ENCODE results near the gene WNT3. TPM values are rescaled to one million over a fixed set of nuclear protein-coding genes. Genes with fewer than 3 reads are reported as not detected.

WNT3 gene
- total and polyA plus RNA-seq, 2 experiments from 2014 or later = 6.1 to 7.3 TPM

DNA sequence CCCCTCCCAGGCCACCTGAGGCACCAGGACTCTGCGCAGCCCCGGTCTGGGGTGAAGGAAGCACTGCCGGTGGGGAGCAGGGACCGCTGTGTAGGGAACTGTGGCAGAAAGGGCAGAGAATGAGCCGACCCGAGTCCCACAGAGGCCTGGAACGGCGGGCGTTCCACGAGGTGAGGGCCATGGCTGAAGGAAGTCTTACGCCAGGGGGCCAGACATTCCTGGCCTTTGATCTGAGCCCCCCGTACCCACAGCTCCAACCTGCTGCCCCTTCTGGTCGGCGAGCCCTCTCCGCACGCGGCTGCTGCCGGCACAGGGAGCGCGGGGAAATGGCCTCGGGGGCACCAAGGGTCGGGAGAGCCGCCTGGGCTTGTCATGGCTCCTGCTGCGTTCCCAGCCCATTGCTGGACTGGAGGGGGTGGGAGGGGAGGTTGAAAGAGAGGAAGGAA lies 1.4 kb upstream of the WNT3 start:
- no peaks in the 10 kb centered on the region for H3K79me2 ChIP-seq
- no peaks in the 10 kb centered on the region for H3K9me3 ChIP-seq (ENCODE audit: low read depth)
- no peaks in the 10 kb centered on the region for H3K36me3 ChIP-seq (replicated peaks; ENCODE audit: insufficient read depth, low read depth)
- TF ChIP-seq, protein P1, sequence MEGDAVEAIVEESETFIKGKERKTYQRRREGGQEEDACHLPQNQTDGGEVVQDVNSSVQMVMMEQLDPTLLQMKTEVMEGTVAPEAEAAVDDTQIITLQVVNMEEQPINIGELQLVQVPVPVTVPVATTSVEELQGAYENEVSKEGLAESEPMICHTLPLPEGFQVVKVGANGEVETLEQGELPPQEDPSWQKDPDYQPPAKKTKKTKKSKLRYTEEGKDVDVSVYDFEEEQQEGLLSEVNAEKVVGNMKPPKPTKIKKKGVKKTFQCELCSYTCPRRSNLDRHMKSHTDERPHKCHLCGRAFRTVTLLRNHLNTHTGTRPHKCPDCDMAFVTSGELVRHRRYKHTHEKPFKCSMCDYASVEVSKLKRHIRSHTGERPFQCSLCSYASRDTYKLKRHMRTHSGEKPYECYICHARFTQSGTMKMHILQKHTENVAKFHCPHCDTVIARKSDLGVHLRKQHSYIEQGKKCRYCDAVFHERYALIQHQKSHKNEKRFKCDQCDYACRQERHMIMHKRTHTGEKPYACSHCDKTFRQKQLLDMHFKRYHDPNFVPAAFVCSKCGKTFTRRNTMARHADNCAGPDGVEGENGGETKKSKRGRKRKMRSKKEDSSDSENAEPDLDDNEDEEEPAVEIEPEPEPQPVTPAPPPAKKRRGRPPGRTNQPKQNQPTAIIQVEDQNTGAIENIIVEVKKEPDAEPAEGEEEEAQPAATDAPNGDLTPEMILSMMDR (IDR thresholded peaks at IDR 0.05; ENCODE audit: poor library complexity) = no peak
- TF ChIP-seq EZH2 (IDR thresholded peaks at IDR 0.05; ENCODE audit: borderline replicate concordance) (no peak), EZH2phosphoT487 (IDR thresholded peaks at IDR 0.05; ENCODE audit: low read depth, severe bottlenecking, unreplicated experiment) (no peak)
- 28% methylated on average over 23 of the region's 24 CpGs for WGBS (ENCODE audit: low lambda C conversion rate, missing lambda C conversion rate)
- H3K4me1 ChIP-seq (ENCODE audit: insufficient read depth) = peaks cover 12% of the 10 kb centered on the region
- no peak for DNase-seq (ENCODE audit: low spot score)
- no peaks in the 10 kb centered on the region for H3K9me2 ChIP-seq (replicated peaks; ENCODE audit: insufficient read depth)
- H3K4me3 ChIP-seq = no peak overlapping the region
- no peak overlapping the region for H3K27ac ChIP-seq
- no peak overlapping the region for H2AFZ ChIP-seq
- no peaks in the 10 kb centered on the region for H4K20me1 ChIP-seq (ENCODE audit: insufficient read depth, poor library complexity, severe bottlenecking)
- H3K27me3 ChIP-seq = peaks cover 75% of the 10 kb centered on the region
- peak overlapping the region; percentile 98 for H3K4me2 ChIP-seq

- TF ChIP-seq, protein P1 (IDR thresholded peaks at IDR 0.05; ENCODE audit: poor library complexity) = no peak
- TF ChIP-seq EZH2phosphoT487 (IDR thresholded peaks at IDR 0.05; ENCODE audit: low read depth, severe bottlenecking, unreplicated experiment) (no peak), EZH2 (IDR thresholded peaks at IDR 0.05; ENCODE audit: borderline replicate concordance) (peak; percentile 98)
- no peaks in the 10 kb centered on the region for H3K9me2 ChIP-seq (replicated peaks; ENCODE audit: insufficient read depth)
- 6% methylated on average over 68 of the region's 72 CpGs for WGBS (ENCODE audit: low lambda C conversion rate, missing lambda C conversion rate)
- H2AFZ ChIP-seq = peak overlapping the region; percentile 66
- DNase-seq (ENCODE audit: low spot score) = no peak
- no peaks in the 10 kb centered on the region for H3K79me2 ChIP-seq
- peak overlapping the region; percentile 98 for H3K4me2 ChIP-seq
- no peak overlapping the region for H3K27ac ChIP-seq
- no peaks in the 10 kb centered on the region for H4K20me1 ChIP-seq (ENCODE audit: insufficient read depth, poor library complexity, severe bottlenecking)
- no peaks in the 10 kb centered on the region for H3K9me3 ChIP-seq (ENCODE audit: low read depth)
- peaks cover 81% of the 10 kb centered on the region for H3K27me3 ChIP-seq
- H3K4me1 ChIP-seq (ENCODE audit: insufficient read depth) = peaks cover 12% of the 10 kb centered on the region
- peak overlapping the region; percentile 45 for H3K4me3 ChIP-seq
- no peaks in the 10 kb centered on the region for H3K36me3 ChIP-seq (replicated peaks; ENCODE audit: insufficient read depth, low read depth)
Measured at GRCh38 chr17:46818929-46819859, 702 bp upstream of the WNT3 start.

DNA sequence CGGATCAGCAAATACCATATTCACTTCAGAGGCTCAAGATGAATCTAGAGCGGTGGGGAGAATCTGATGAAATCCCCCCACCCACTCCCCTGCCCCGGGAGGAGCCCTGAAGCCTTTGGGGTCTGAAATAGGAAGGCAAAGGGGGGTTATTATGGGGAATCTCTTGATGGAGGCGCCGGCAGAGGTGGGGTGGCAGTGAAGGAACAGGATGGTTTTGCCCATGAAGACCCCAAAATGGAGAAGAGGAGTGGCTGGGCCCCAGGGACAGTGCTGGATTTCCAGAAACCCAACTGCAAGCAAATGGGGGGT lies 637 bp downstream of the WNT3 start:
- 15% methylated on average over 5 of the region's 5 CpGs for WGBS (ENCODE audit: low lambda C conversion rate, missing lambda C conversion rate)
- H3K4me3 ChIP-seq = no peak overlapping the region
- H3K27me3 ChIP-seq = peaks cover 89% of the 10 kb centered on the region
- H3K36me3 ChIP-seq (replicated peaks; ENCODE audit: insufficient read depth, low read depth) = no peaks in the 10 kb centered on the region
- TF ChIP-seq, protein P1 (IDR thresholded peaks at IDR 0.05; ENCODE audit: poor library complexity) = no peak
- TF ChIP-seq EZH2phosphoT487 (IDR thresholded peaks at IDR 0.05; ENCODE audit: low read depth, severe bottlenecking, unreplicated experiment) (peak; percentile 78), EZH2 (IDR thresholded peaks at IDR 0.05; ENCODE audit: borderline replicate concordance) (no peak)
- H3K9me2 ChIP-seq (replicated peaks; ENCODE audit: insufficient read depth) = no peaks in the 10 kb centered on the region
- no peaks in the 10 kb centered on the region for H3K9me3 ChIP-seq (ENCODE audit: low read depth)
- no peaks in the 10 kb centered on the region for H3K79me2 ChIP-seq
- H2AFZ ChIP-seq = peak overlapping the region; percentile 66
- H3K4me2 ChIP-seq = peak overlapping the region; percentile 98
- no peak overlapping the region for H3K27ac ChIP-seq
- H3K4me1 ChIP-seq (ENCODE audit: insufficient read depth) = peaks cover 12% of the 10 kb centered on the region
- DNase-seq (ENCODE audit: low spot score) = no peak
- no peaks in the 10 kb centered on the region for H4K20me1 ChIP-seq (ENCODE audit: insufficient read depth, poor library complexity, severe bottlenecking)

Measured in hepatocyte (in vitro differentiated cells).